PC-9 (cell line): ENCODE measurements around the gene PANK3. TPM values are rescaled to one million over a fixed set of nuclear protein-coding genes. Genes with fewer than 3 reads are reported as not detected.

Experiments
- BruUV-seq: library from RNA; stranded (reverse); fragments of 400-500 nt; replicated peaks from 2 replicates; lab custom pipeline; 2021; lab: Mats Ljungman, UMichigan
- CTCF ChIA-PET: fragments of 300-600 bp; sonication (Branson Sonifier 250); formaldehyde crosslinking; loops from one replicate; lab custom pipeline; 2022; ENCODE audit warnings: antibody characterized with exemption; lab: Charles Lee
- POLR2A ChIA-PET: fragments of 300-600 bp; sonication (Branson Sonifier 250); formaldehyde crosslinking; loops from one replicate; lab custom pipeline; 2022; ENCODE audit warnings: antibody characterized with exemption; ENCODE audit not compliant: unreplicated experiment; lab: Charles Lee
- DNase-seq, 2 experiments: peaks; one replicate each; pipeline versions ENCODE4 v3.0.0 to v3.0.0-alpha.2; 2015 to 2022; ENCODE audit warnings: mixed read lengths in 1 of 2
- H2AFZ ChIP-seq: fragments of 200-600 bp; sonication (generic); 2 replicates; pipeline ENCODE4 v1.8.1; 2017; ENCODE audit warnings: antibody characterized with exemption
- H3F3A ChIP-seq: fragments of 200-600 bp; sonication (generic); 2 replicates; pipeline ENCODE4 v1.8.1; 2017; ENCODE audit warnings: antibody characterized with exemption, mild to moderate bottlenecking, low read depth; ENCODE audit not compliant: insufficient read depth
- H3K27ac ChIP-seq: fragments of 200-600 bp; sonication (generic); 2 replicates; pipeline ENCODE4 v1.6.1; 2016; ENCODE audit warnings: mixed run types
- H3K27me3 ChIP-seq: fragments of 200-600 bp; sonication (generic); 2 replicates; pipeline ENCODE4 v1.6.1; 2016; ENCODE audit warnings: low read depth, mixed run types; ENCODE audit not compliant: insufficient read depth
- H3K36me3 ChIP-seq: fragments of 200-600 bp; sonication (generic); 2 replicates; pipeline ENCODE4 v1.6.1; 2016; ENCODE audit warnings: low read depth, mixed run types
- H3K4me1 ChIP-seq: fragments of 200-600 bp; sonication (generic); replicated peaks from 2 replicates; pipeline ENCODE4 v1.6.1; 2016; ENCODE audit warnings: mixed run types; ENCODE audit not compliant: insufficient read depth
- H3K4me2 ChIP-seq: fragments of 200-600 bp; sonication (generic); 2 replicates; pipeline ENCODE4 v1.6.1; 2017; ENCODE audit warnings: mixed run types
- H3K4me3 ChIP-seq: fragments of 200-600 bp; sonication (generic); 2 replicates; pipeline ENCODE4 v1.6.1; 2016; ENCODE audit warnings: mixed run types
- H3K79me2 ChIP-seq: fragments of 200-600 bp; sonication (generic); 2 replicates; pipeline ENCODE4 v1.6.1; 2017; ENCODE audit warnings: low read depth, mixed run types
- H3K9me2 ChIP-seq: fragments of 200-600 bp; sonication (generic); 2 replicates; pipeline ENCODE4 v1.8.1; 2017; ENCODE audit warnings: mild to moderate bottlenecking; ENCODE audit not compliant: insufficient read depth
- H3K9me3 ChIP-seq: fragments of 200-600 bp; sonication (generic); 2 replicates; pipeline ENCODE4 v1.8.1; 2016; ENCODE audit warnings: low read depth; ENCODE audit not compliant: insufficient read depth
- H4K20me1 ChIP-seq: fragments of 200-600 bp; sonication (generic); 2 replicates; pipeline ENCODE4 v1.8.1; 2017; ENCODE audit not compliant: insufficient read depth
- CTCF ChIP-seq: fragments of 200-600 bp; sonication (generic); conservative IDR thresholded peaks from 2 replicates; pipeline ENCODE4 v1.6.1; 2017; ENCODE audit warnings: mixed run types, antibody characterized with exemption, mild to moderate bottlenecking, moderate library complexity
- EZH2 ChIP-seq: fragments of 200-600 bp; sonication (generic); IDR thresholded peaks from 2 replicates; pipeline ENCODE4 v1.8.0; 2017; ENCODE audit warnings: antibody characterized with exemption, low read depth
- intact Hi-C: fragments of 100-400 bp; cut with micrococcal nuclease; formaldehyde crosslinking; loops from one replicate; pipeline ENCODE4 v1.10.0; 2022; ENCODE audit not compliant: unreplicated experiment
- microRNA-seq: library from miRNA; unstranded; fragments of <30 nt; microRNA quantifications from one replicate; pipeline ENCODE4 v1.2.0, GENCODE V29; 2021; ENCODE audit warnings: borderline number of aligned reads, borderline replicate concordance
- total RNA-seq: library from RNA; stranded (reverse); gene quantifications from 2 replicates; pipeline ENCODE4 v1.2.3, GENCODE V29; 2021

PANK3 gene
- total RNA-seq, 1 experiment from 2014 or later: 60.8 TPM

GRCh38 chr5:168513861-168514428 lies 65.2 kb downstream of the PANK3 start:
- ChIA-PET CTCF (interaction anchor here (0.5 kb wide), 1 partner anchor 213 kb away, joined by 6 read pairs; no protein-coding TSS in a partner anchor), POLR2A (interaction anchor here (0.6 kb wide), 1 partner anchor 157 kb away, joined by 4 read pairs; no protein-coding TSS in a partner anchor)
- no peak for DNase-seq
- TF ChIP-seq EZH2: no peak
- no peak for TF ChIP-seq CTCF
- Histone ChIP-seq H3K27me3 (no peaks in the 10 kb centered on the region), H3K36me3 (peaks cover 81% of the 10 kb centered on the region), H3K79me2 (no peaks in the 10 kb centered on the region), H3K9me2 (no peaks in the 10 kb centered on the region), H2AFZ (no peak overlapping the region), H3K4me3 (no peak overlapping the region), H4K20me1 (no peaks in the 10 kb centered on the region; the same call in 1 of the 2 replicates), H3K4me2 (no peak overlapping the region), H3K27ac (no peak overlapping the region), H3K4me1 (no peaks in the 10 kb centered on the region), H3K9me3 (peaks cover 16% of the 10 kb centered on the region; the same call in 1 of the 2 replicates), H3F3A (no peaks in the 10 kb centered on the region)
- no TSS peak for BruUV-seq
- intact Hi-C loops: no loop called here

GRCh38 chr5:168502563-168503237 lies 76.5 kb downstream of the PANK3 start:
- no peaks in the 10 kb centered on the region for H3K9me2 ChIP-seq
- no peak overlapping the region for H3K4me3 ChIP-seq
- ChIA-PET CTCF (no interaction called here), POLR2A (no interaction called here)
- H3K9me3 ChIP-seq: no peaks in the 10 kb centered on the region
- peaks cover 27% of the 10 kb centered on the region for H3K36me3 ChIP-seq
- DNase-seq: no peak
- H3K79me2 ChIP-seq: no peaks in the 10 kb centered on the region
- no peaks in the 10 kb centered on the region for H4K20me1 ChIP-seq
- no peak overlapping the region for H2AFZ ChIP-seq
- TF ChIP-seq CTCF (no peak), EZH2 (no peak)
- H3K4me2 ChIP-seq: no peak overlapping the region
- intact Hi-C loops: no loop called here
- H3K27me3 ChIP-seq: no peaks in the 10 kb centered on the region
- no peaks in the 10 kb centered on the region for H3F3A ChIP-seq
- H3K27ac ChIP-seq: no peak overlapping the region
- no TSS peak for BruUV-seq
- no peaks in the 10 kb centered on the region for H3K4me1 ChIP-seq

Small RNA genes lying within 50 kb of the gene (microRNA-seq; reads per million reads assigned to microRNA genes)
- gene MIR103A1: not detected
- not detected for gene MIR103B1

Other genes with a start within 250 kb of the PANK3 start
- 101 and 125 TPM in 2 replicates for gene RARS1, start 92.9 kb downstream of the PANK3 start, total RNA-seq
- gene FBLL1, start 50.1 kb downstream of the PANK3 start, total RNA-seq: not detected in 2 replicates